NK-92 (cell line): ENCODE data around the gene HLA-DPA1.
"Not testable (repeated sequence)": the region's sequence is repeated elsewhere in the genome, so short reads cannot be mapped to it uniquely, and the experiment has no call there.

ENCODE experiments used
- DNase-seq: peaks from one replicate; lab custom pipeline; 2025; ENCODE audit not compliant: unreplicated experiment; lab: John Stamatoyannopoulos, UW

The HLA-DPA1 gene

DNA sequence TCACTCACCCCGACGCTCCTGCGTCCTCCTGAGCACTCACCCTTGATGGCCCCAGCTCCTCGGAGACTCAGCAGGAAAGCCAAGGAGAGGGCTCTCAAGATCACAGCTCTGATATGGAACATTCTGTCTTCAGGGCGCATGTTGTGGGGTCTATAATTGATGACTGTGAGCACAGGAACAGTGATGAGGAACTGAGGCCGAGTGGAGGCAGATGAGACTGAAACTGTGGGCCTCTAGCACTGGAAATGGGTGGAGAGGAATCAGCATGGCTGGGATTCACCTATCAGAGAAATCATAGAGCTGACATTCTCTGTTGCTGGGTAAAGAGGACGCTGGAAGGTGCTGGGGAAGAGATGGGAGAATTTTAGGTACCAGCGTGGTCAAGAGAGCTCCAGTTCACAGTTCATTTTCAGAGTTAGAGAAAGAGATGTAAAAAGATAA, at the start of gene HLA-DPA1:
TSS of gene HLA-DPA1 (minus strand) at position 219 of the 441 bp plus-strand sequence.
- DNase-seq = no peak

DNA sequence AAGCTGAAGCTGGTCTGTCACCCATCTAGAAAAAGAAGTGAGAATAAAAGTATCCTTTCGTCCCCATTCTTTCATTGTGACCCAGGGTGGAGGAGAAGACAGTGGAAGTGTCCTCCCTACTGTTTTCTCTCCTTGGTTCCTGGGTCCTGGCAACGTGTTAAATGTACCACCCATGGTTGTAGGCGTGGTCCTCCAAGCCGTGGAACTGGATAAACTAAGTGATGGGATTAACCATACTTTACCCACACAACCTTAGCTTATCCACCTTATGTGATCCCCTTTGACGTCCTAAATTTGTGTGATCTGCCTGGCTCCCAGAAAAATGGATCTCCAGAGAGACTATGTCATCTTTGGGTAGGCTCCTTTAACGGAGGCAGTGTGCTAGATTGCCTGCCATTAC, 49.7 kb upstream of the HLA-DPA1 start:
- no peak for DNase-seq

GRCh38 chr6:33120001-33120400, 46.6 kb upstream of the HLA-DPA1 start:
- no peak for DNase-seq

DNA sequence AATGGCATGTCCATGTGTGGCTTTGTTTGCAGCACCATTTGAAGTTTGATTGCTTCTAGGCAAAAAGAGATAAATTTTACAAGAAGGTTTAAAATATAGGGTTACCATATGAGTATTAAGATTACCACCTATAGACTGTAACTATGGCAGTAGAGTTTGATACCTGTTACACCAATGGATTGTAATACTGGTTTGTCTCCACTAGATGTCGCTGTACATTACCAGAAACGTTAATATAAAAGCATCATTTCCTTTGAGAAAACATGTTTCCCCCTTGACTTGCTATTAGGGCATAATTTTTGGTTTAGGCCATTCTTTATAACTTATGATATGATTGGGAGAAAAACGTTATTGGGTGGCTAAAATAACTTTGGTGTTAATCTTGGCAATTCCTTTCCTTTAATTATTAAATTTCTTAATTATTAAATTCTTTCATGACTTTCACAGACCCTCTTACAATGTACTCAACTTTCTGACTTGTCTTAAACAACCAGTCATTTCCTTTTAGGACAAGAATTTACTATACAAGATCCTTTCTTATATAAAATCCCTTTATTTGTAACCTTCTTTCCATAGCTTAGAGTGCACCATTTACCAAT, 45.2 kb upstream of the HLA-DPA1 start:
- no peak for DNase-seq

- no peak for DNase-seq
Measured at GRCh38 chr6:33117811-33118277, 44.4 kb upstream of the HLA-DPA1 start.

DNA sequence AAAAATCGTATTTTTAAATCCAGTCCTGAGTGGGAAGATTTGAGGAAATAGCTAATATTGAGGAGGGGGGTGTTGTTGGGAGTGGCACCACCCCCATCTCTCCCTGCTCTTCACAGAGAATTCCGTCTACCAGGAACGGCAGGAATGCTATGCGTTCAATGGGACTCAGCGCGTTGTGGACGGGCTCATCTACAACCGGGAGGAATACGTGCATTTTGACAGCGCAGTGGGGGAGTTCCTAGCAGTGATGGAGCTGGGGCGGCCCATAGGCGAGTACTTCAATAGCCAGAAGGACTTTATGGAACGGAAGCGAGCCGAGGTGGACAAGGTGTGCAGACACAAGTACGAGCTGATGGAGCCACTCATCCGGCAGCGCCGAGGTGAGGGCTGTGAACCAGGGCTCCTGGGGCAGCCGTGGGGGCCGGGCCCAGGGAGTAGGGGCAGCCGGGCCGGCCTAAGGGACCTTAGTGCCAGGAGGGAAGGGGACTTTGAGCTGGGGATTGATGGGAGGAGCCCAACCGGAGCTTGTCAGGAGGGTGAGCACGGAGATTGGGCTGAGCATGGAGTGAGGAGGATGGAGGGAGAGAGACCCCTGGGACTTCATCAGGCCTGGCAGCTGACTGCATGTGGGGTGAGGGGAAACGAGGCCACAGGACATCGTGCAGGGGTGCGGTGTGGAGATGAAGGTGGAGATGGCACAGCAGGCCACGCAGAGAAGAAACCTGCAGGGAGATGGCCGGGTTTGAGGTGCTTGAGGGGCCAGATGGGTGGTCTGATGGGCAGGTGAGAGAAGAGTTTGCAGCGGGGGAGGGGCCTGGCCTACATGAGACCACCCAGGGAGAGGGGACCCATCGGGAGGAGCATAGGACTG, 43.6 kb upstream of the HLA-DPA1 start:
- no peak for DNase-seq

GRCh38 chr6:33116417-33116816, 43.0 kb upstream of the HLA-DPA1 start:
- no peak for DNase-seq

DNA sequence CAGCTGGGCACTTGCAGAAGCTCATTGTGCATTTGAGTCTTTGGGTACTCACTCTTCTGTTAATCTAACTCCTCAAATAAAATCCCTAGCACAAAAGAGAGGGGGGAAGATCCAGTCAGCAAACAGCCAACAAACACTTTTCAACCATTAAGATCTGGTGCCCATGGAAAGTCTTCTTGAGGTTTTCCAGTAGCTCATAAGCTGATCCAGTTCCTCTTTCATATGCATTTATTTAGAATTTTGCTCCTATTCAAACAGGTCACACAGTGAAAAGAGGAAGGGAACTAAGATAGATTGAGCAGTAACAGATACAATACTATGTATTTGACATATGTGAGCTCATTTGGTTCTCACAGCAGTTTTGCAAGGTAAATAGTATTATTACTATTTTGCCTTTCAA, 41.0 kb upstream of the HLA-DPA1 start:
- DNase-seq = no peak

GRCh38 chr6:33113755-33114154, 40.3 kb upstream of the HLA-DPA1 start:
- no peak for DNase-seq

- DNase-seq = no peak
Measured at GRCh38 chr6:33112148-33112547, 38.7 kb upstream of the HLA-DPA1 start.

- no peak for DNase-seq
Measured at GRCh38 chr6:33108307-33108706, 34.9 kb upstream of the HLA-DPA1 start.

DNA sequence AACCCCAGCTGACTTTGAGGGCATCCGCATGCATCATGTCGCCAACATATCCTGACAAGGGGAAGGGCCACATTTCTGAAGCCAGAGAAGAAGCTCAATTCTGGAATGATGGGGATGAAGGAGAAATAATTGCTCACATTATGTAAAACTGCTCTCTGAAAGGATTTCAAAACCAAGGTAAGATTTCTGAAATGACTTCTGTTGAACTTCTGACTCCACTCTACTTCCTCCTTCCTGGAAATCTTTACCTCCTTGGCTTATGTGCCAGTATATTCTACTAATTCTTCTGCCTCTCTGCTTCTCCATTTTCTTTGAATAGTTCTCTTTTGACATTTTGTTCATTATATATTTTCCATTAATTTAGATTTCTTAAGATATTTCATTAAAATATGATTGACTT, 34.2 kb upstream of the HLA-DPA1 start:
- DNase-seq = no peak

- no peak for DNase-seq
Measured at GRCh38 chr6:33105916-33106871, 32.7 kb upstream of the HLA-DPA1 start.

- no peak for DNase-seq
Measured at GRCh38 chr6:33105386-33105785, 31.9 kb upstream of the HLA-DPA1 start.

GRCh38 chr6:33104887-33105286, 31.4 kb upstream of the HLA-DPA1 start:
- no peak for DNase-seq

DNA sequence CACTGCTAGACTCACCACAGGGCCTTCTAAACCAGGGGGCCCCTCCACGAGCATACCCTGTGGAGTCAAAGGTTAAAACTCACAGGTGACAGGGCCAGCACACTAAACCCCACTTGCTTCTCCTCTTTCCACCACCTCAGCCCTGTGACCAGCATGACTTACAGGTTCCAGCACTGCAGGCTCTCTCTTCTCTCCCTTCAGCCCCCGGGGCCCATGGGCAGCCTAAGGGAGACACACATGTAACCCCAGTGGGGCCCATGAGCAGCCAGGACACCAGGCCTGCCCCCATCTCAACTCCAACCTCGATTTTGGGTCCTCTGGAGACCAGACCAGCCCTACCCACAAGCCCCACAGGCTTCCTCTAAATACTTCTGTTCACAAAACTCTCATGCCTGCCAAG, 30.3 kb upstream of the HLA-DPA1 start:
- DNase-seq = no peak

DNA sequence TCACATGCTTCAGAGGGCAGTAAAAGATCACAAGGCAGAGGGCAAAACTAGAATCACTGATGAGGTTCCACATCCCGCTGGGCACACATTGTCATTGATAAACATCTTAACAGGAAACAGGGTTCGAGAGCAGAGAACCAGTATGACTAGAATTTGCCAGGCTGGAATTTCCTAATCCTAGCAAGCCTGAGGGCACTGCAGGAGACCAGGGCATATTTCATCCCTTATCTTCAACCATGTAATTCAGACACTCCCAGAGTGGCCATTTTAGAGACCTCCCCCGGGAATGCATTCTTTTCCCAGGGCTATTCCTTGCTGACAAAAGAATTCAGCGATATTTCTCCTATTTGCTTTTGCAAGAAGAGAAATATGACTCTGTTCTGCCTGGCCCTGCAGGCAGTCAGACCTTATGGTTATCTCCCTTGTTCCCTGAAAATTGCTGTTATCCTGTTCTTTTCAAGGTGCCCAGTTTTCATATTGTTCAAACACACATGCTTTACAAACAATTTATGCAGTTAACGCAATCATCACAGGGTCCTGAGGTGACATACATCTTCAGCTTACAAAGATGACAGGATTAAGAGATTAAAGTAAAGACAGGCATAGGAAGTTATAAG, 27.8 kb upstream of the HLA-DPA1 start:
- DNase-seq = not testable (repeated sequence)

- DNase-seq = no peak
Measured at GRCh38 chr6:33095681-33096080, 22.2 kb upstream of the HLA-DPA1 start.

GRCh38 chr6:33093855-33094254, 20.4 kb upstream of the HLA-DPA1 start:
- DNase-seq = no peak

GRCh38 chr6:33092385-33092784, 18.9 kb upstream of the HLA-DPA1 start:
- DNase-seq = no peak

- no peak for DNase-seq
Measured at GRCh38 chr6:33091957-33092356, 18.5 kb upstream of the HLA-DPA1 start.
